Spleen (tissue), 11 donors: ENCODE results near the gene RNF157. TPM values are rescaled to one million over a fixed set of nuclear protein-coding genes. Genes with fewer than 3 reads are reported as not detected.

ENCODE experiments used
- DNase-seq: peaks from one replicate; pipeline ENCODE4 v3.0.0-alpha.2; 2020
- H3K27ac ChIP-seq, 8 donors: fragments of 200-600 bp; sonication (generic) in 7 of 8; 1 replicate in 4 of 8; 2 replicates in 4 of 8; pipeline versions ENCODE4 v1.5.0 to v1.8.0; 2016 to 2021; ENCODE audit warnings: inconsistent platforms in 4 of 8, mild to moderate bottlenecking in 4 of 8, moderate library complexity in 1 of 8
- H3K27me3 ChIP-seq, 7 donors: fragments of 200-600 bp; sonication (generic) in 6 of 7; replicated peaks in 1 of 7; 1 replicate in 4 of 7; 2 replicates in 3 of 7; pipeline versions ENCODE4 v1.5.0 to v1.8.0; 2016 to 2021; ENCODE audit warnings: inconsistent platforms in 3 of 7, mild to moderate bottlenecking in 1 of 7
- H3K36me3 ChIP-seq, 6 donors: fragments of 200-600 bp; sonication (generic) in 5 of 6; 1 replicate in 4 of 6; 2 replicates in 2 of 6; pipeline versions ENCODE4 v1.5.0 to v1.8.0; 2016 to 2021; ENCODE audit warnings: inconsistent platforms in 2 of 6
- H3K4me1 ChIP-seq, 6 donors: fragments of 200-600 bp; sonication (generic) in 5 of 6; 1 replicate in 3 of 6; 2 replicates in 3 of 6; pipeline versions ENCODE4 v1.5.0 to v1.8.0; 2016 to 2021; ENCODE audit warnings: inconsistent platforms in 3 of 6
- H3K4me3 ChIP-seq, 8 donors: fragments of 200-600 bp; sonication (generic) in 7 of 8; 1 replicate in 4 of 8; 2 replicates in 4 of 8; pipeline versions ENCODE4 v1.5.0 to v1.8.0; 2016 to 2021; ENCODE audit warnings: inconsistent platforms in 4 of 8, mild to moderate bottlenecking in 4 of 8, moderate library complexity in 2 of 8
- H3K9me3 ChIP-seq, 8 donors: fragments of 200-600 bp; sonication (generic) in 7 of 8; 1 replicate in 4 of 8; 2 replicates in 4 of 8; pipeline versions ENCODE4 v1.5.0 to v1.8.0; 2016 to 2021; ENCODE audit warnings: inconsistent platforms in 4 of 8
- POLR2A ChIP-seq, 3 donors: fragments of 450-650 bp; IDR thresholded peaks; one replicate each; pipeline ENCODE4 v1.5.1; 2017; ENCODE audit warnings: antibody characterized with exemption in 3 of 3, mild to moderate bottlenecking in 1 of 3
- POLR2AphosphoS5 ChIP-seq, 3 donors: sonication (generic); formaldehyde crosslinking; IDR thresholded peaks; one replicate each; pipeline ENCODE4 v1.5.1; 2017; ENCODE audit warnings: antibody characterized with exemption in 3 of 3
- WGBS, 5 donors: extraction: QIAGEN DNeasy Blood & Tissue Kit in 3 of 5; methylation state at CpG; one replicate each; pipeline versions ENCODE4 v1.1.5 to v1.1.7; 2013 to 2018; 5-methylcytosine and 5-hydroxymethylcytosine counted together
- intact Hi-C: fragments of 100-400 bp; cut with DNase I; formaldehyde crosslinking; loops from one replicate; pipeline ENCODE4 v1.15.0; 2023; ENCODE audit warnings: low total_unique reads
- polyA plus RNA-seq, 3 donors: library from polyadenylated mRNA; stranded (reverse); fragments of 200-250 nt; gene quantifications; one replicate each; pipeline ENCODE4 v1.2.1, GENCODE V29; 2013
- total RNA-seq, 7 donors: library from RNA; depleted of rRNA in 3 of 7; stranded (reverse); fragments of >200 nt in 3 of 7; fragmentation: NEBNext Ultra II Directional in 4 of 7; extraction: Animal tissue kit (Norgen Biotek cat#: 25700) in 4 of 7; gene quantifications; one replicate each; pipeline versions ENCODE4 v1.1.0 to v1.2.1, GENCODE V29; 2016 to 2021
- TF ChIP-seq, protein P1 (sequence below), 11 experiments: fragments of 200-600 bp in 7 of 11; fragments of 450-650 bp in 4 of 11; sonication (generic) in 4 of 11; IDR thresholded peaks in 8 of 11; conservative IDR thresholded peaks in 3 of 11; 1 replicate in 7 of 11; 2 replicates in 4 of 11; pipeline versions ENCODE4 v1.4.0 to v1.8.0; 2016 to 2021; ENCODE audit warnings: antibody characterized with exemption in 11 of 11, inconsistent platforms in 4 of 11, mild to moderate bottlenecking in 1 of 11
- donor health status: healthy with polysubstance abuse.
- donor health status: DM: no; HTN: no; CAD: no; lungs with moderate emphysema.
- donor health status: DM: no; HTN: no; CAD: no.
- donor health status: Bipolar disorder and iron deficiency.
- donor health status: healthy.
- donor health status: DM: no; HTN: no; CAD: no.
- donor health status: DM: yes; HTN: yes; CAD: no.

The RNF157 gene
- total and polyA plus RNA-seq, 10 donors = 0.89 to 13.0 (median 7.6) TPM

DNA sequence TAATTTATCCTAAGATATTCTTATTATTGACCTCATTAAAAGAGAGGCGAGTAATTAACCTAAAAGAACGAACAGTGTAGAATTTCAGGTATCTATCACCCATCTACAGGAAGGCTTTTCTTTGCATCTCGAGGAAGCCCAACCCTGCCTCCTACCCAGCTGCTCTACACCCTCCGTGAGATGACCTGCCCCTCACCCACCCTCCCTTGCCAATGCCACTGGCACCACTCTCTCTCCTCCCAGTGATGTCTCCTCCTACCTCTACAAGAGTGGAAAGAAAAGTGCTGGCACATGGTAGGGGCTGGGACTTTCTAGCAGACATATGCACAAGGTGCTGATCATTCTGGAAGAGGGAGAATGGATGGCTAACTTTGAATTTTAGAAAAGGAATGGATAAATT lies 76.4 kb downstream of the RNF157 start:
- 83 to 92% (median 89%) methylated on average over 4 of the region's 4 CpGs for WGBS, 5 donors
- H3K4me3 ChIP-seq = no peak overlapping the region

DNA sequence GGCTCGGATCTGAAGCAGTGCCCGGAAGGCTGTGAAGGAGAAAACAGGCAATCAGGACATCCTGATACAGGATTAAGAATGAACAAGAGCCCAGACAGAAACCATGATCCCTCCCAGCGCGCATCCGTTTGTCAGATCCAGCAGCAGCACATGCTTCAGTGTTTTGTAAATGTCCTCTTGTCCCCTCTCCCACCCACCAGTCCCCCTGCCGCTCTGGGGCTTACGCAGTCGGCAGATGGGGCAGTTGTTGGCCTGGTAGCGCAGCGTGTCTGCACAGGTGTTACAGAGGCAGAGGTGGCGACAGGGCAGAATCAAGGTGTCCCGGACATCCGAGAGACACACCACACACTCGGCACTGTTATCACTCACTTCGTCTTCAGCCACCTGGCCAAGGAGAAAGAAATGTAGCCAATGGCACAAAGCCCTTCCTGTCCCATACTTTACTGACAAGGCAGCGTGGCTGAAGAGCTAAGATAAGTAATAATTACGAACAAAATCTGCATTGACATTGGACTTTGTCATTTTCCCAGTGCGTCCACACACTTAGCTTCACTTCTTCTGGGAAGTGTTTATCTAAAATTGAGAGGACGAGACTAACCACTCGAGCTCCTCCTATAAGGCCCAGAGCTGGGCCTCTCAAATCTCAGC lies 78.5 kb downstream of the RNF157 start:
- 87 to 95% (median 93%) methylated on average over 20 of the region's 20 CpGs for WGBS, 5 donors
- no peak for DNase-seq
- no peaks in the 10 kb centered on the region for H3K9me3 ChIP-seq

More for the DNA sequence above, 76.4 kb downstream of the RNF157 start:
- Histone ChIP-seq H3K4me1 (no peaks in the 10 kb centered on the region), H3K27ac (no peak overlapping the region), H3K27me3 (no peaks in the 10 kb centered on the region), H3K9me3 (no peaks in the 10 kb centered on the region), H3K36me3 (peaks cover 0 to 2% (median 0%) of the 10 kb centered on the region in 6 donors)
- intact Hi-C loops = no loop called here
- no peak for TF ChIP-seq POLR2AphosphoS5 (IDR thresholded peaks at IDR 0.05)
- no peak for DNase-seq

DNA sequence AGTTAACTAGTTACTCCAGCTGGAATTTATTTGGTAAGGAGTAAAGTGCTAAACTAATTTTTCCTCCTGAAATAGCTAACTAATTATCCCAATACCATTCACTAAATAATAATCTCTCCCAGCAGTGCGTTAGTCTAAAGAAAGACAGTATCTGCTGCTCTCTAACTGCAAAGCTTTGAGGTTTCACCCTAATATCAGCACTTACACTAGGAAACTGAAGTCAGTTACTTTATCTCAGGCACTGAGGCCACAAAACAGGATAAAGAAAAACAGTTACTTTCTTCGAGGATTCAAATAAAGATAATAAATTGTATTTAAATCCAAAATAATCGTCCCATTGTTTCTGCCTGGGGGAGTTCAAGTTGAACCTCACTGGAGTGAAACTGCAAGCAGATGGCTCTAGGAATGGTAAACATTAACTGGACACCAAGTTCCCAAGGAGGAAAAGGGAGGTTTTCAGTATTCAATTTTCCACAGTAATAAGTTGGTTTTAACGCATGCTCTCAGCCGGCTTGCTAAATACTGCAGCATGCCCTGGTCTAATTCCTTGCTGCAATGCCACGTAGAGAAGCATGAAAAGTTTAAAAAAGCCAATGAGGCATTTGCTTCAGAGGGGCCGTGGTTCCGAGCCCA lies 79.3 kb downstream of the RNF157 start:
- H3K4me1 ChIP-seq = no peaks in the 10 kb centered on the region
- no peak for TF ChIP-seq POLR2A (IDR thresholded peaks at IDR 0.05)
- TF ChIP-seq, protein P1, sequence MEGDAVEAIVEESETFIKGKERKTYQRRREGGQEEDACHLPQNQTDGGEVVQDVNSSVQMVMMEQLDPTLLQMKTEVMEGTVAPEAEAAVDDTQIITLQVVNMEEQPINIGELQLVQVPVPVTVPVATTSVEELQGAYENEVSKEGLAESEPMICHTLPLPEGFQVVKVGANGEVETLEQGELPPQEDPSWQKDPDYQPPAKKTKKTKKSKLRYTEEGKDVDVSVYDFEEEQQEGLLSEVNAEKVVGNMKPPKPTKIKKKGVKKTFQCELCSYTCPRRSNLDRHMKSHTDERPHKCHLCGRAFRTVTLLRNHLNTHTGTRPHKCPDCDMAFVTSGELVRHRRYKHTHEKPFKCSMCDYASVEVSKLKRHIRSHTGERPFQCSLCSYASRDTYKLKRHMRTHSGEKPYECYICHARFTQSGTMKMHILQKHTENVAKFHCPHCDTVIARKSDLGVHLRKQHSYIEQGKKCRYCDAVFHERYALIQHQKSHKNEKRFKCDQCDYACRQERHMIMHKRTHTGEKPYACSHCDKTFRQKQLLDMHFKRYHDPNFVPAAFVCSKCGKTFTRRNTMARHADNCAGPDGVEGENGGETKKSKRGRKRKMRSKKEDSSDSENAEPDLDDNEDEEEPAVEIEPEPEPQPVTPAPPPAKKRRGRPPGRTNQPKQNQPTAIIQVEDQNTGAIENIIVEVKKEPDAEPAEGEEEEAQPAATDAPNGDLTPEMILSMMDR (IDR thresholded peaks at IDR 0.05 in 8 of 11, conservative IDR thresholded peaks at IDR 0.05 in 3 of 11) = no peak
- no peaks in the 10 kb centered on the region for H3K9me3 ChIP-seq
- H3K36me3 ChIP-seq = peaks cover 0 to 3% (median 0%) of the 10 kb centered on the region in 6 donors
- H3K27ac ChIP-seq = no peak overlapping the region
- WGBS, 5 donors = 85 to 95% (median 92%) methylated on average over 8 of the region's 8 CpGs
- H3K27me3 ChIP-seq = no peaks in the 10 kb centered on the region
- no peak overlapping the region for H3K4me3 ChIP-seq
- no peak for DNase-seq
- intact Hi-C loops = no loop called here

More for the DNA sequence above, 78.5 kb downstream of the RNF157 start:
- peaks cover 0 to 3% (median 0%) of the 10 kb centered on the region in 6 donors for H3K36me3 ChIP-seq
- intact Hi-C loops = no loop called here
- no peak overlapping the region for H3K27ac ChIP-seq
- H3K27me3 ChIP-seq = no peaks in the 10 kb centered on the region
- TF ChIP-seq, protein P1 (IDR thresholded peaks at IDR 0.05 in 8 of 11, conservative IDR thresholded peaks at IDR 0.05 in 3 of 11) = no peak
- TF ChIP-seq POLR2A (IDR thresholded peaks at IDR 0.05) (no peak), POLR2AphosphoS5 (IDR thresholded peaks at IDR 0.05) (no peak)
- H3K4me3 ChIP-seq = no peak overlapping the region
- no peaks in the 10 kb centered on the region for H3K4me1 ChIP-seq

DNA sequence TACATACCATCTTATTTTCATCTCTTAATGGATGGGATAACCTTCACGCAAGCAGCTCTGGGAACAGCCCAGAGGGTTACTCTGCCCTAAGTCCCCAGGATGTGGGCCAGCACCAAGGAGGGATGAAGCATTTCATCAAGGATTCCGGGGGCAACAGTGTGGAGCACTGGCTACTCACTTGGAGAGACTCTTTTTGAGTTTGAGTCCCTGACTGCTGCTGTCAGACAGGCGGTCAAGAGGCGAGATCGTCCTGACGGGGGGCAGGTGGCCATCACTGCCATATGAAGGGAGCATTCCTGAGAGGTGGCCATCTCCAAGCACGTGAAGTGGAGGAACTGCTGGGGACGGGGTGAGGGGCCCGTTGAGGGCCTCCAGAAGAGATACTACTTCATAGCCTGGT lies 81.1 kb downstream of the RNF157 start:
- Histone ChIP-seq H3K27ac (no peak overlapping the region), H3K9me3 (no peaks in the 10 kb centered on the region), H3K4me3 (no peak overlapping the region), H3K27me3 (no peaks in the 10 kb centered on the region), H3K4me1 (no peaks in the 10 kb centered on the region), H3K36me3 (peaks cover 0 to 3% (median 0%) of the 10 kb centered on the region in 6 donors)
- TF ChIP-seq POLR2A (IDR thresholded peaks at IDR 0.05) (no peak), POLR2AphosphoS5 (IDR thresholded peaks at IDR 0.05) (no peak)
- TF ChIP-seq, protein P1 (IDR thresholded peaks at IDR 0.05 in 8 of 11, conservative IDR thresholded peaks at IDR 0.05 in 3 of 11) = no peak
- WGBS, 5 donors = 87 to 92% (median 90%) methylated on average over 9 of the region's 9 CpGs
- intact Hi-C loops = no loop called here
- DNase-seq = no peak
